HEK293 (cell line): ENCODE measurements around the gene CTSA.

Experiments used
- CTCF ChIP-seq: fragments of 450-650 bp; formaldehyde crosslinking; IDR thresholded peaks from 2 replicates; pipeline ENCODE4 v1.5.1; 2016; ENCODE audit warnings: missing biosample characterization, missing genetic modification characterization
- INSM2 ChIP-seq: fragments of 450-650 bp; formaldehyde crosslinking; IDR thresholded peaks from 2 replicates; pipeline ENCODE4 v1.5.1; 2016; ENCODE audit warnings: missing biosample characterization, missing genetic modification characterization
- KLF8 ChIP-seq: fragments of 450-650 bp; formaldehyde crosslinking; IDR thresholded peaks from 2 replicates; pipeline ENCODE4 v1.5.1; 2016; ENCODE audit warnings: missing biosample characterization, missing genetic modification characterization
- KLF9 ChIP-seq: fragments of 450-650 bp; formaldehyde crosslinking; IDR thresholded peaks from 2 replicates; pipeline ENCODE4 v1.5.1; 2016; ENCODE audit warnings: missing biosample characterization, missing genetic modification characterization, low read depth
- SCRT2 ChIP-seq: fragments of 450-650 bp; formaldehyde crosslinking; IDR thresholded peaks from 2 replicates; pipeline ENCODE4 v1.5.1; 2016; ENCODE audit warnings: missing biosample characterization, missing genetic modification characterization
- TCF7L2 ChIP-seq: IDR thresholded peaks from 2 replicates; pipeline ENCODE4 v1.6.1; 2011; ENCODE audit warnings: low read depth, mild to moderate bottlenecking, inconsistent platforms, low read length, moderate library complexity, borderline replicate concordance
- ZBTB8A ChIP-seq: fragments of 450-650 bp; formaldehyde crosslinking; IDR thresholded peaks from 2 replicates; pipeline ENCODE4 v1.5.1; 2016; ENCODE audit warnings: missing biosample characterization, missing genetic modification characterization
- ZNF23 ChIP-seq: fragments of 450-650 bp; formaldehyde crosslinking; IDR thresholded peaks from 2 replicates; pipeline ENCODE4 v1.5.1; 2016; ENCODE audit warnings: missing biosample characterization, missing genetic modification characterization, borderline replicate concordance
- ZNF24 ChIP-seq: fragments of 450-650 bp; formaldehyde crosslinking; IDR thresholded peaks from 2 replicates; pipeline ENCODE4 v1.5.1; 2016; ENCODE audit warnings: missing biosample characterization, missing genetic modification characterization
- ZNF416 ChIP-seq: fragments of 450-650 bp; formaldehyde crosslinking; IDR thresholded peaks from 2 replicates; pipeline ENCODE4 v1.5.1; 2016; ENCODE audit warnings: missing biosample characterization, missing genetic modification characterization
- ZNF501 ChIP-seq: fragments of 450-650 bp; formaldehyde crosslinking; IDR thresholded peaks from 2 replicates; pipeline ENCODE4 v1.5.1; 2016; ENCODE audit warnings: missing biosample characterization, missing genetic modification characterization
- ZNF704 ChIP-seq: fragments of 450-650 bp; formaldehyde crosslinking; IDR thresholded peaks from 2 replicates; pipeline ENCODE4 v1.5.1; 2016; ENCODE audit warnings: missing biosample characterization, missing genetic modification characterization

GRCh38 chr20:45904583-45905504 lies 13.7 kb downstream of the CTSA start:
- TF ChIP-seq CTCF (tag by site-specific recombination) (no peak), SCRT2 (tag by site-specific recombination) (no peak), ZNF24 (tag by site-specific recombination) (no peak), ZNF23 (tag by site-specific recombination) (no peak), TCF7L2 (no peak), ZNF704 (tag by site-specific recombination) (no peak), KLF8 (tag by site-specific recombination) (no peak), KLF9 (no peak), ZNF501 (tag by site-specific recombination) (no peak), ZNF416 (no peak), INSM2 (tag by site-specific recombination) (no peak), ZBTB8A (tag by site-specific recombination) (no peak)
